ENCODE measurements around the gene SHCBP1. TPM values are rescaled to one million over a fixed set of nuclear protein-coding genes. Genes with fewer than 3 reads are reported as not detected.
"Not testable (repeated sequence)": the region's sequence is repeated elsewhere in the genome, so short reads cannot be mapped to it uniquely, and the experiment has no call there.

Gene SHCBP1
- total RNA-seq, 4 donors from 2014 or later = 1.3 to 6.3 (median 4.3) TPM

- H3K36me3 ChIP-seq = no peaks in the 10 kb centered on the region
- no peak overlapping the region for H3K4me3 ChIP-seq
- no peaks in the 10 kb centered on the region for H3K9me3 ChIP-seq
- no peak for DNase-seq (ENCODE audit: low spot score in 2 of 2)
- 73% methylated on average over 17 of the region's 32 CpGs for WGBS
- H3K4me1 ChIP-seq = peaks cover 4% of the 10 kb centered on the region
- H3K27ac ChIP-seq = no peak overlapping the region
- H3K27me3 ChIP-seq = no peaks in the 10 kb centered on the region
- TF ChIP-seq POLR2AphosphoS5 (IDR thresholded peaks at IDR 0.05) (no peak), EP300 (IDR thresholded peaks at IDR 0.05) (no peak), POLR2A (IDR thresholded peaks at IDR 0.05) (no peak), CTCF (IDR thresholded peaks at IDR 0.05) (no peak)
Observed at GRCh38 chr16:46632778-46633733, 11.9 kb upstream of the SHCBP1 start.

DNA sequence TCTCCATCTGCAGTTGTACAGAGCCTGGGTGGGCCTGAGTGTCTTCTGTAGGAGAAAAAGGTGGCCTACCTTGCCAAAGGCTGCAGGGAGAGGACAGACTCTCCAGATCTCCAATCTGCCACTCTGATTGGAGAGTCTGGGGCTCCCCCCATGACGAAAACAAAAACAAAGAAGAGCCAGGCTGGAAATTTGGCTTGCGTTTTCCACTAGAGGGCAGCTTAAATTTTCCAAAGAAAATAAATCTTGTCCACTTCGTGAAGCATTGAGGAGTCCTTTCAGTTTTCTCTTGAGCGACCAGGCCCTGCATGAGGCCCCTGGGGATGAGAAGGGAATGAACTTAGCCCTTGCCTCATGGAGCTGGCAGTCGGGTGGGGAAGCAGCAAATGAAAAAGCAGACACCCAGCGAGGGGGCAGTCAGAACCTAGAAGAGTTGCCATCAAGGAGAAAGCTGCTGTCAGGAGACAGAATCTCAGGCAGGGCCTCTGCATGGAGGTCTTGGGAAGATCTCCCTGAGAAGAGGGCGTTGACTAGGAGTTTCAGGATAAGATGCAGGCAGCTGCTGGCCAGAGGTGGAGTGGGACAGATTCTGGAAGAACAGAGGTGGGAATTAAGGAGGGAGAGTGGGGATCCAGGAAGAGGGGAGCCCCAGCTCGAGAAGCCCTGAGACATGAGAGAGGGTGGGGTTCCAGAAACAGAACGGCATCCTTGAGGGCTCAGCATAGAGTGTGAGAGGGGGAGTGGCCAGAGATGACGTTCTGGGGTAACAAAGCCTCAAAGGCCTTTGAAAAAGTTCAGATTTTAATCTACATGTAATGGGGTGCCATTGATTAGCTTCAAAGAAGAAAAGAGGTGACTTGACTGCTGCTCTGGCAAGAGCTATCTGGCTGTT lies 8.4 kb upstream of the SHCBP1 start:
- no peaks in the 10 kb centered on the region for H3K36me3 ChIP-seq
- no peak for TF ChIP-seq POLR2AphosphoS5 (IDR thresholded peaks at IDR 0.05)
- TF ChIP-seq CTCF (IDR thresholded peaks at IDR 0.05) = no peak
- no peak for TF ChIP-seq EP300 (IDR thresholded peaks at IDR 0.05)
- TF ChIP-seq POLR2A (IDR thresholded peaks at IDR 0.05) = no peak
- H3K4me3 ChIP-seq = no peak overlapping the region
- H3K9me3 ChIP-seq = no peaks in the 10 kb centered on the region
- peaks cover 4% of the 10 kb centered on the region for H3K4me1 ChIP-seq
- H3K27ac ChIP-seq = no peak overlapping the region
- DNase-seq (ENCODE audit: low spot score in 2 of 2) = no peak
- WGBS = 33% methylated on average over 10 of the region's 10 CpGs
- H3K27me3 ChIP-seq = no peaks in the 10 kb centered on the region

- Histone ChIP-seq H3K4me1 (peaks cover 4% of the 10 kb centered on the region), H3K27ac (no peak overlapping the region), H3K9me3 (no peaks in the 10 kb centered on the region), H3K36me3 (no peaks in the 10 kb centered on the region), H3K4me3 (no peak overlapping the region), H3K27me3 (no peaks in the 10 kb centered on the region)
- no peak for DNase-seq (ENCODE audit: low spot score in 2 of 2)
- WGBS = 86% methylated on average over 5 of the region's 5 CpGs
- no peak for TF ChIP-seq POLR2AphosphoS5 (IDR thresholded peaks at IDR 0.05)
- no peak for TF ChIP-seq CTCF (IDR thresholded peaks at IDR 0.05)
- no peak for TF ChIP-seq POLR2A (IDR thresholded peaks at IDR 0.05)
- no peak for TF ChIP-seq EP300 (IDR thresholded peaks at IDR 0.05)
Observed at GRCh38 chr16:46627746-46628145, 6.6 kb upstream of the SHCBP1 start.

DNA sequence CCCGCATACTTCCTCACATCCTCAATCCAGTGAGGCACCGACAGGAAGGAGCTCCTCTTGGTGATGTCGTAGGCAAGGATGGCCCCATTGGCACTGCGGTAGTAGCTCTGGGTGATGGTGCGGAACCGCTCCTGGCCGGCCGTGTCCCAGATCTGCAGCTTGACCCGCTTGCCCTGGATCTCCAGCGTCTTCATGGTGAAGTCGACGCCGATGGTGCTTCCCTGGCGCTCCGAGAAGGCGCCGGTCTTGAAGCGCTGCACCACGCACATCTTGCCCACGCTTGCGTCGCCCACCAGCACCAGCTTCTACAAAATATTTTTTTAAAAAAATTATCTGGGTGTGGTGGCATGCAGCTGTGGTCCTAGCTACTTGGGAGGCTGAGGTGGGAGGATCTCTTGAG lies 5.5 kb upstream of the SHCBP1 start:
- H3K27ac ChIP-seq; H3K4me3 ChIP-seq; DNase-seq (ENCODE audit: low spot score in 2 of 2); H3K9me3 ChIP-seq; H3K36me3 ChIP-seq; H3K27me3 ChIP-seq: not testable (repeated sequence)
- 97% methylated on average over 19 of the region's 22 CpGs for WGBS
- peaks cover 12% of the 10 kb centered on the region for H3K4me1 ChIP-seq

GRCh38 chr16:46624862-46625261 lies 3.7 kb upstream of the SHCBP1 start:
- not testable (repeated sequence) for H3K4me3 ChIP-seq; DNase-seq (ENCODE audit: low spot score in 2 of 2); H3K27ac ChIP-seq; H3K36me3 ChIP-seq; H3K9me3 ChIP-seq; H3K27me3 ChIP-seq
- H3K4me1 ChIP-seq = peaks cover 26% of the 10 kb centered on the region
- no CpG with 5 or more reads among the region's 6 CpGs for WGBS

DNA sequence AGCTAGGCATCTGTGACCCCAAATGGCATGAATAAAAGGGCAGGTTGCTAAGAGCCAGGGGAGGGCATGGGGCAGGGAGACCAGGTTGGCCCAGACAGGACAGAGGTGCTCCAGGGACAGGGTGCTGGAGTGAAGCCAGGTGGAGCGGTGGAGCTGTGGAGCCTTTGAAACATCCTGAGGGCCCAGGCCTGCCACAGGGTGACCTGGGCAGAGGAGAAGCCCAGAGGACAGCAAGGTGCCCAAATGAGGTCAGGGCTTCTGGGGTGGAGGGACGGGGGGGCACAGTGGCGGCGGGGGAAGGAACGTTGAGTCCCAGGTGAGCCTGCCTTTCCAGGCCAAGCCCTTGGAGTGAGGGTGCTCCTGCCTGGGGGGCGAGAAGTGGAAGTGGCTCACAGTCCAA lies 2.5 kb upstream of the SHCBP1 start:
- H3K4me3 ChIP-seq; H3K36me3 ChIP-seq; DNase-seq (ENCODE audit: low spot score in 2 of 2); H3K9me3 ChIP-seq; H3K27me3 ChIP-seq; H3K27ac ChIP-seq: not testable (repeated sequence)
- 100% methylated on average over 1 of the region's 6 CpGs for whole genome bisulfite sequencing
- peaks cover 22% of the 10 kb centered on the region for H3K4me1 ChIP-seq

GRCh38 chr16:46623246-46623645 lies 2.1 kb upstream of the SHCBP1 start:
- no CpG with 5 or more reads among the region's 8 CpGs for WGBS
- DNase-seq (ENCODE audit: low spot score in 2 of 2); H3K4me3 ChIP-seq; H3K27ac ChIP-seq; H3K36me3 ChIP-seq; H3K27me3 ChIP-seq; H3K9me3 ChIP-seq: not testable (repeated sequence)
- peaks cover 22% of the 10 kb centered on the region for H3K4me1 ChIP-seq

Data from suprapubic skin (tissue), 4 donors.